Right lobe of liver (tissue), 4 donors: ENCODE data around the gene PCDHB11.

Source experiments
- CTCF ChIP-seq, 4 donors: fragments of 200-600 bp in 3 of 4; fragments of 450-650 bp in 1 of 4; IDR thresholded peaks; one replicate each; pipeline versions ENCODE4 v1.5.1 to v1.8.0; 2016 to 2022; ENCODE audit warnings: antibody characterized with exemption in 4 of 4, mild to moderate bottlenecking in 2 of 4
- POLR2A ChIP-seq: fragments of 450-650 bp; IDR thresholded peaks from one replicate; pipeline ENCODE4 v1.6.1; 2017; ENCODE audit warnings: antibody characterized with exemption, mild to moderate bottlenecking
- donor health status: DM: no; HTN: no; CAD: no.
- donor health status: DM: no; HTN: no; CAD: no.
- donor health status: DM: no; HTN: yes; CAD: no.

- TF ChIP-seq POLR2A (no peak), CTCF (IDR thresholded peaks at IDR 0.05) (no peak)
Measured at GRCh38 chr5:141250576-141250975, 51.1 kb downstream of the PCDHB11 start.
